ENCODE results near the gene FLT4. TPM values are rescaled to one million over a fixed set of nuclear protein-coding genes. Genes with fewer than 3 reads are reported as not detected.

The FLT4 gene
- total RNA-seq, 1 donor from 2014 or later, result 236 TPM

- no peak for DNase-seq (ENCODE audit: low read depth in 2 of 2)
Observed at GRCh38 chr5:180608572-180609310, 40.7 kb downstream of the FLT4 start.

- no peak for DNase-seq (ENCODE audit: low read depth in 2 of 2)
Observed at GRCh38 chr5:180607861-180608571, 41.4 kb downstream of the FLT4 start.

GRCh38 chr5:180606215-180606785, 43.1 kb downstream of the FLT4 start:
- no peak for DNase-seq (ENCODE audit: low read depth in 2 of 2)

GRCh38 chr5:180605554-180606214, 43.7 kb downstream of the FLT4 start:
- DNase-seq (ENCODE audit: low read depth in 2 of 2), result peak; percentile 35 to 66

GRCh38 chr5:180604271-180604670, 45.1 kb downstream of the FLT4 start:
- no peak for DNase-seq (ENCODE audit: low read depth in 2 of 2)

- DNase-seq (ENCODE audit: low read depth in 2 of 2), result no peak
Observed at GRCh38 chr5:180603076-180603594, 46.3 kb downstream of the FLT4 start.

GRCh38 chr5:180602481-180603075, 46.8 kb downstream of the FLT4 start:
- no peak for DNase-seq (ENCODE audit: low read depth in 2 of 2)

GRCh38 chr5:180601591-180602480, 47.6 kb downstream of the FLT4 start:
- DNase-seq (ENCODE audit: low read depth in 2 of 2), result no peak

- DNase-seq (ENCODE audit: low read depth in 2 of 2), result no peak
Observed at GRCh38 chr5:180600554-180601041, 48.8 kb downstream of the FLT4 start.

GRCh38 chr5:180599981-180600553, 49.3 kb downstream of the FLT4 start:
- no peak for DNase-seq (ENCODE audit: low read depth in 2 of 2)

GRCh38 chr5:180599590-180599914, 49.8 kb downstream of the FLT4 start:
- DNase-seq (ENCODE audit: low read depth in 2 of 2), result no peak

GRCh38 chr5:180598797-180599589, 50.4 kb downstream of the FLT4 start:
- no peak for DNase-seq (ENCODE audit: low read depth in 2 of 2)

GRCh38 chr5:180598316-180598701, 51.1 kb downstream of the FLT4 start:
- no peak for DNase-seq (ENCODE audit: low read depth in 2 of 2)

- DNase-seq (ENCODE audit: low read depth in 2 of 2), result no peak
Observed at GRCh38 chr5:180596668-180597231, 52.6 kb downstream of the FLT4 start.

- DNase-seq (ENCODE audit: low read depth in 2 of 2), result no peak
Observed at GRCh38 chr5:180596115-180596667, 53.2 kb downstream of the FLT4 start.

- DNase-seq (ENCODE audit: low read depth in 2 of 2), result no peak
Observed at GRCh38 chr5:180595381-180596114, 53.9 kb downstream of the FLT4 start.

- no peak for DNase-seq (ENCODE audit: low read depth in 2 of 2)
Observed at GRCh38 chr5:180595046-180595379, 54.4 kb downstream of the FLT4 start.
